ENCODE measurements around the gene PRPF38B. TPM values are rescaled to one million over a fixed set of nuclear protein-coding genes. Genes with fewer than 3 reads are reported as not detected.

Gene PRPF38B
- total and polyA plus RNA-seq, 2 donors = 26.6 to 29.6 TPM

DNA sequence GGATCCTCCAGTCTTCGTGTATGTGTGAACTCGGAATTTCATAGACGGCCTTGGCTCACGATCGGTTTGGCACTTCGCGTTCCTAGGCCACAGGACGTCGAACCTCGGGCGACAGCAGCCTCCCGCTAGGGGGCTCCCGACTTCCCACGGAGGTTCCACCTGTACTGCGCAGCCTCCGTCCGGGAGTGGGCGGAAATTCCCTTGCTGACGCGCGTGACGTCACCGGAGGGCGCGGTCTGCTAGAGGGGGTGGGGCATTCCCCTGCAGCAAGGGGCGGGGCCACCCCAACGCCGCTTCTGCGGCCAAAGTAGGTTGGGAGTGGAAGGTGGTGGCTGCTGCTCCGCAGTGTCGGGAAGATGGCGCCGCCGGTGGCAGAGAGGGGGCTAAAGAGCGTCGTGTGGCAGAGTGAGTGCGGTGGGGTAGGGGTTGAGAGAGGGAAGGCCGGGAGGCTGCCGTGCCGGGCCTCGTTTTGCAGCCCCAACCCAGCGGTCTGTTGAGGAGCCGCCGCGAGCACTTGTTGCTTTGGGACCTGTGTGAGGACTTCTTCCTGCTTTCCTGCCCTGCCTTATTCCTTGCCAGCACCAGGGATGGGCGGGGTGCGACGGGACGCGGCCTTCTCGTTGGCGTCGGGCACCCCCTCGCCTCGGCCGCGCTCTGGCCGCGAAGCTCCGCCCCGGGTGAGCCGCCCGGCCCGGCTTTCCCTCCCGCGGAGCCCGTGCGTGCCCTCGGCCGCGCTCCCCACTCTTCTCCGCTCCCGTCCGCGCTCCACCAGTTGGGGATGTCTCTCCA is 54.5 kb downstream of the PRPF38B start, which contains the start of gene STXBP3:
TSS of gene STXBP3 (plus strand) at position 293 of the 789 bp plus-strand sequence. CDS start at position 357, 64 bp downstream.
- under 1% methylated on average over 75 of the region's 75 CpGs for WGBS
- no peaks in the 10 kb centered on the region for H3K4me1 ChIP-seq (ENCODE audit: insufficient read depth)
- peak within 1 kb of the TSS; percentile 96 for H3K27ac ChIP-seq (ENCODE audit: low read depth)
- no peaks in the 10 kb centered on the region for H3K36me3 ChIP-seq (ENCODE audit: insufficient read depth)
- peak; percentile 96 for DNase-seq (ENCODE audit: extremely low spot score)
- peak within 1 kb of the TSS; percentile 83 for H3K4me3 ChIP-seq (ENCODE audit: low read depth, low read length)

DNA sequence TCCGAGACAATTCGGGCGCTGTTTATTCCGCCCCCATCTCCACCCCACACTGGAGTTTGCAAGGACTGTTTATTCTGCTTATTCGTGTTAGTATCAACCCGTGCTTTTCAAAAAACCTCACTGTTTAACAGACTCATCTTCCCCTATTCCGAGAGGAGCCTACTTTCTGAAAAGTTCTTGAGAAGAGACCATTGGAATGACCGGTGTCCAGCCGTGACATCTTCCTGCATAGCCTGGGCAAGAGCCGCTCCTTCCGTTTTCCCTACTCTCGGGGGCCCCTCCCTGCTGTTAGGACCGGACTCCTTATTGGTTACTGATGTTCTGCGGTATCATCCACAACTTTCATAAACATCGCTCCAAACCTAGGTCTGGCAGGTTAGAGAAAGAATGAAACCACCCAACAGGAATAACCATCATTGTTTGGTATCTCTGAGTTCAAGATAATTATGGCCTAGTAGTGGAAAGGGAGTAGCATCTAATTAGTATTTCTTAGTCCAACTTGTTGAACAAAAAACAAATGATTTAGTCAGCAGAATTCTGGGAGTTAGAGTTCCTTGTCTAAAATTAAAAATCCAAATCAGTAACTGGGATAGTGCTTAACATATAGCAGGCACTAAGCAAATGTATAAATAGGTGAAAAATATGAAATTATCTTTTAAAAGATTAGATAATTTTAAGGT is 55.2 kb downstream of the PRPF38B start:
- peak; percentile 82 for DNase-seq (ENCODE audit: extremely low spot score)
- Histone ChIP-seq H3K4me1 (ENCODE audit: insufficient read depth) (no peaks in the 10 kb centered on the region), H3K27ac (ENCODE audit: low read depth) (peak overlapping the region; percentile 96), H3K4me3 (ENCODE audit: low read depth, low read length) (peak overlapping the region; percentile 83), H3K36me3 (ENCODE audit: insufficient read depth) (no peaks in the 10 kb centered on the region)
- WGBS = under 1% methylated on average over 15 of the region's 15 CpGs

DNA sequence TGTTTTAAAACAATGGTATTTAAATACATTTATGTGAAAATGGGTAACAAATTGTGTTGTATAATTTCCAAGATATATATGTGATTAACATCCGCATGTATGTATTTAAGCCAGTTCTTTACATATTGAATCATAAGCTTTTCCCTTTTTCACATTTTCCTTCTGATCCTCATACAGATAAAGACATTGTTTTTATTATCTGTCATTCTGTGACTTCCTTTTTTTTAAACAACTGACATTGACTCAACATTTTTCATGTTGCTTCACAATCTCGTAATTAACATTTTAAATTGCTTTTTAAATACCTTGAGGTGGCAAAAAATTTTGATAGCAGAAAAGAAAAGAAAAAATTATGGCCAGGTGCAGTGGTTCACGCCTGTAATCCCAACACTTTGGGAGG is 55.8 kb downstream of the PRPF38B start:
- DNase-seq (ENCODE audit: extremely low spot score) = no peak
- Histone ChIP-seq H3K4me1 (ENCODE audit: insufficient read depth) (no peaks in the 10 kb centered on the region), H3K36me3 (ENCODE audit: insufficient read depth) (no peaks in the 10 kb centered on the region), H3K4me3 (ENCODE audit: low read depth, low read length) (no peak overlapping the region), H3K27ac (ENCODE audit: low read depth) (no peak overlapping the region)
- WGBS = 87% methylated on average over 3 of the region's 3 CpGs

- DNase-seq (ENCODE audit: extremely low spot score) = no peak
- Histone ChIP-seq H3K36me3 (ENCODE audit: insufficient read depth) (no peaks in the 10 kb centered on the region), H3K4me3 (ENCODE audit: low read depth, low read length) (no peak overlapping the region), H3K27ac (ENCODE audit: low read depth) (no peak overlapping the region), H3K4me1 (ENCODE audit: insufficient read depth) (no peaks in the 10 kb centered on the region)
- WGBS = 87% methylated on average over 4 of the region's 4 CpGs
Observed at GRCh38 chr1:108749081-108749480, 57.0 kb downstream of the PRPF38B start.

DNA sequence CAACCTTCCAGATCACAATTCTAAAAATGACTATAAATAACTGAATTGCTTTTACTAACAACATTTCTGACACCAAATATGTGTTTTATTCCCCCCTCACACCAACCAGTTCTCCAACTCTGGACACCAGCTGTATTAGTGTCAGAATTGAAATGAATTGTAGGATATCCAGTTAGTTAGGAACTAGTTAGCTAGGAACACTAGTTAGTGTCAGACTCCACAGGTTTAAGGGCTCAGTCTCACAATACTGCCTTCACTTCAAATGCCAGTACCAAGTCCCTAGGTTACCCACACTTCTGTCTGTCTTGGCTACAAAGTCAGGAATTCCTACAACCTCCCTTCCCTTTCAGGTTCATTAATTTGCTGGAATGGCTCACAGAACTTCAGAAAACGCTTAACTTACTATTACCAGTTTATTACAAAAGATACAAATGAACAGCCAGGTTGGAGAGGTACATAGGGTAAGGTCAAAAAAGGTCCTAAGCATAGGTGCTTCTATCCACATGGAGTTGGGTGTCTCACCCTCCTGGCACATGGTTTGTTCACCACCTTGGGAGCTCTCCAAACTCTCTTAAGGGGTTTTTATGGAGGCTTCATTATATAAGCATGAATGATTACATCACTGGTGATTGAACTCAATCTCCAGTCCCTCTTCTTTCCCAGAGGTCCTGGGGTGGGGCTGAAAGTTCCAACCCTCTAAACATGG is 58.5 kb downstream of the PRPF38B start:
- no peaks in the 10 kb centered on the region for H3K36me3 ChIP-seq (ENCODE audit: insufficient read depth)
- H3K27ac ChIP-seq (ENCODE audit: low read depth) = no peak overlapping the region
- no peak overlapping the region for H3K4me3 ChIP-seq (ENCODE audit: low read depth, low read length)
- no peak for DNase-seq (ENCODE audit: extremely low spot score)
- 75% methylated on average over 1 of the region's 1 CpG for WGBS
- H3K4me1 ChIP-seq (ENCODE audit: insufficient read depth) = no peaks in the 10 kb centered on the region

Other genes with a start within 250 kb of the PRPF38B start
- gene NBPF6, start 242.0 kb upstream of the PRPF38B start, total RNA-seq = not detected
- gene NBPF6, start 242.0 kb upstream of the PRPF38B start, polyA plus RNA-seq = not detected
- gene EEIG2, start 132.2 kb upstream of the PRPF38B start, total RNA-seq = 82.1 TPM
- gene EEIG2, start 132.2 kb upstream of the PRPF38B start, polyA plus RNA-seq = 10.2 TPM
- 11.4 TPM for gene HENMT1, start 31.2 kb upstream of the PRPF38B start, total RNA-seq
- gene HENMT1, start 31.2 kb upstream of the PRPF38B start, polyA plus RNA-seq = 4.7 TPM
- gene FNDC7, start 20.6 kb downstream of the PRPF38B start, total RNA-seq = not detected
- not detected for gene FNDC7, start 20.6 kb downstream of the PRPF38B start, polyA plus RNA-seq
- 118 TPM for gene STXBP3, start 54.4 kb downstream of the PRPF38B start, total RNA-seq
- 36.7 TPM for gene STXBP3, start 54.4 kb downstream of the PRPF38B start, polyA plus RNA-seq
- gene AKNAD1, start 164.8 kb downstream of the PRPF38B start, total RNA-seq = 1.8 TPM
- 1.2 TPM for gene AKNAD1, start 164.8 kb downstream of the PRPF38B start, polyA plus RNA-seq
- gene GPSM2, start 184.7 kb downstream of the PRPF38B start, total RNA-seq = 66.4 TPM
- gene GPSM2, start 184.7 kb downstream of the PRPF38B start, polyA plus RNA-seq = 5.6 TPM